HG02642 (cell line): Measurements from ENCODE around the gene ZFYVE21.

ENCODE experiments used
- ATAC-seq: cut with Tn5 transposase; IDR thresholded peaks from one replicate; pipeline ENCODE4 v1.9.1; 2021; ENCODE audit warnings: mild to moderate bottlenecking; ENCODE audit not compliant: unreplicated experiment, poor library complexity

ZFYVE21 gene

GRCh38 chr14:103704708-103705107, 10.9 kb upstream of the ZFYVE21 start:
- ATAC-seq: no peak

DNA sequence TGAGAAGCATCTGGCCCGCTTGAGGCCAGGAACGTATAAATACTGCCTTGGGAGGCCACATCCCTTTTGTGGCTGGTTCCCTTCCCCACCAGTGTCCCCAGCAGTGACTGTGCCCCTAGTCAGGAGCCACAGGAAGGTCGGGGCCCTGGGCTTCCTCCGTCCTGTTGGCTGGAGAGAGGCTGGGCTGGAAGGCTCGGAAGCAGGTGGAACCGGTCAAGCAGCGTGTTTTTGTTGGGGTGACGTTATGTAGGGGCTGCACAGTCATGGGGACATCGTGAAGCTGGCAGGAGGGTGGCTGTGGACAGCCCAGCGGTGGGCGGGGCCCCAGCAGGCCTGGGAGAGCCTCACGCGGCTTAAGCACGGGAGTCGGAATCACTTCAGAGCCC, 10.5 kb upstream of the ZFYVE21 start:
- ATAC-seq: no peak

DNA sequence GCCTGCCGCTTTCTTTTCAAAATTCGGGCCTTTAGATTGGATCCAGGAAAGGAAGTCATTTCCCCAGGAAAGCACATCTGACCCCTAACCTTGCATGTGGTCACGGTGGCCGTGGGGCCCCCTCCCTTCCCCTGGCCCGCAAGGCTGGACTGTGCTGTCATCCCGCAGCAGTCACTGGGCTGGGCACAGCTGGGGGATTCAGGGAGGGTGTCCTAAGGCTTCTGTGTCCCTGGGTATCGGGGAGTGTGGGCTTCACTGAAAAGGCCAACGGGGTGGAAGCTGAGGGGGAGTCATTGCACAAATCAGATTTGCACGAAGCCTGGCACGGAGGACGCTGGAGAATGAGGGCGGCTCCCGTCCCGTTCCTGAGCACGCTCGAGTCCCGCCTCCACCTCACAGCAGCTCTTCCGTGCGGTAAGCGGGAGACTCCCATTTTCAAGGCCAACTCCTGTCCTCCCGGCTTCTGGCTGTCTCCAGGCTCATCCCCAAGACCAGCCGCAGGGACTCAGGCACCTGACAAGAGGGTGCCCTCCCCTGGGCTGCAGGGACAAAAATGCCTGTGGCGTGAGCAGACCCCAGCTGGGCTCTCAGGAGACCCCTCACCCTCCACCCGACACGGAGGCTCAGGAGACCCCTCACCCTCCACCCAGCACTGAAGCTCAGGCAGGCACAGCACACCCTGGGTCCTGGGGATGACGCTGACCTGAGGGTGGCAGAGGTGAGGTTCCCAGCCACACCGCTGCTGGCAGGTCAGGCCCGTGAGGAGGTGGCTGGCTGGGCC, 9.9 kb upstream of the ZFYVE21 start:
- ATAC-seq: no peak

DNA sequence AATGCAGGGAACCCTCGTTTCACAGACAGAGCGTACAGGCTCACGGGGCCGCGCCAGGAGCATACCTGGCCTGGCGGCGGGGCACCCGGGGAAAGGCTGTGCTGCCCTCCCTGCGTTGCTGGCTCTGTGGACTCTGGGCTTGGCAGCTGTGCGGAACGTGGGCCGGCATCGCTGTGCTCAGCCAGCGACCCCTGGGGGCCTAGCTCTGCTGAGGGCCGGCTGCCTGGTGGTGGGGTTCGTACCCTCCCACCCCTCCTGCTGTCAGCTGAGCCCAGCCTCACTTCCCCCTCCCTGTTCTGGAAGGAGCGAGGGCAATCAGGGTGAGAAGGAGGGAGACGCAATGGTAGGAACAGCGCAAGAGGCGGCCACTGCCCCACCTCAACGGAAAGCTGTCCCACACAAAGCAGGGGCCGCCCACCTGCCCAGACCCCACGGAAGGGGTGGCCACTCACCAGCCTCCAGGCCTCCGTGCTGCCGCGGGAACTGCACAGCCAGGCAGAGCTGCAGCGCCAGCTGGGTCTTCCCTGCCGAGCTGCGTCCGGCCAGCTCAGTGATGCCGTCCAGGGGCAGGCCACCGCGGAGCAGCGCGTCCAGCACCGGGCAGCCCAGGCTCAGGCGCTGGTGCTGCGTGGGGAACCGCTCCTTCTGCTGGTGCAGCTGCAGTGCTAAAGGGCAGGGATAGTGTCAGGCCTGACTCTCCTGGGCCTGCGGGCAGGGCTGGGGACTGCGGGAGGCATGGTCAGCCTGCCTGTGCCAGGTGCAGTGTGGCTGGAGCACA, 8.9 kb upstream of the ZFYVE21 start:
- ATAC-seq: no peak

DNA sequence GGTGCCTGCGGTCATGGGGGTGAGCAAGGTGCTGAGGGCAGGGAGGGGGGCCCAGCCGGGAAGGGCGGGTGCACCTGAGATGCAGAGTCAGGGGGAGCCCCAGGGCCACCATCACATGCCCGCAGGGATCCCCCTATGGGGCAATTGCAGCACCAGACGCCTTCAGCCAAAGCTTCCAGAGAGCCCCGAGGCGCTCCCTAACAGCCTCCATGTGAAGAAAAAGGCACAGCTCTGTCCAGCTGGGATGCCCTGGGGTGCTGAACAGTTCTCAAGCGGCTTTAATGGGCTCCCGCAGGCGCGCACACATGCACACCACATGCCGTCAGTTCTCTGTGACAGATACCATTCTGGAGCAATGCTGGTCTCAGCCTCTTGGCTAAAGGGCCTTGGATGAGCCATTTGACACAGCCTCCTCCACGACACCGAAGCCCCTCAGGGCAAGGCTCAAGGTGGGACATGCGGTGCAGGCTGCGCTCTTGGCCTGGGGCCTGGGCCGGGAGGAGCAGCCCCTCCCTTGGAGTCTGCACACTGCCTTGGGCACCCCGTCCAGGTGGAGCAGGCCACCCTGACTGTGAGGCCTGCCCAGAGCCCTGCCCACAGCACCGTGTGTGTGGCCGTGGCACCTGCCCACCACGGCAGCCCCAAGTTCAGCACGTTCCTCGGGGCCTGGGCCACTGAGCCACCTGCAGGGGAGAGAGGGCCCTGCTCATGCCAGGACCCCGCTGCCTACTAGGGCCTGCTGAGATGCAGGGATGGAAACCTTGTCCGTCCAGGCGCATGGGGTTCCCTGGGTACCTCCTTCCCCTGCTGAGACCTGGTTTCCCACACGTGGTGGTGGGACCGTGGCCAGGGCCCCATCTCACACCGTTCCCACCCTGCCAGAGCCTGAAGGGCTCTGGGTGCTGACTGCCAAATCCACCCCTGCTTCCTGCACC, 8.0 kb upstream of the ZFYVE21 start:
- no peak for ATAC-seq

- no peak for ATAC-seq
Measured at GRCh38 chr14:103708750-103709187, 6.8 kb upstream of the ZFYVE21 start.

GRCh38 chr14:103709814-103710213, 5.8 kb upstream of the ZFYVE21 start:
- no peak for ATAC-seq

DNA sequence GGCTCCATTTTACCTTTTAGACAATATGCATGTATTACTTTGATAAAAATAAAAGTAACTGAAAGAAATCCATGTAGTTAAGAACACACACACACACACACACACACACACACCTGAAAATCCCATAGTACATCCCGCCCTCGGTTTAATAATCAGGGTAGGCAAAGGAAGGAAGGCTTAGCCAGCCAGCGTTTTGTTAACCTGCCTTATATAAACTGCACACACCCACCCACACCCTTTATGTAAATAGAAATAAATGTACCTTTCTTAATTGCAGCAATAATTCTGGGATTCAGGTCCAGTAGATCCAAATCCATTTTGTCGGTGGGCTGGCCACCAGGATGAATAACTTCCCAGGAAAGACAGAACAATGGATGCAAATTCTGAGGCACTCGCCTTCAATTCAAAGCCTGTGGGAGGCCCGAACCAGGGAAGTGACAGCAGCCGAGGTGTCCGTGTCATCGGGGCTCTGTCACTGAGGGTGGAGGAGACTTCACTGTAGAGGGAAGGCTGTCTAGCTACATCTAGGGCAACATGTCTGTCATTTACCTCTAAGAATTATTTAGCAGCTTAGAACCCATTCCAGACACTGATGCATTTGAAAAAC, 4.7 kb upstream of the ZFYVE21 start:
- no peak for ATAC-seq

- ATAC-seq: no peak
Measured at GRCh38 chr14:103711516-103712431, 3.8 kb upstream of the ZFYVE21 start.

GRCh38 chr14:103712633-103713247, 2.9 kb upstream of the ZFYVE21 start:
- no peak for ATAC-seq

DNA sequence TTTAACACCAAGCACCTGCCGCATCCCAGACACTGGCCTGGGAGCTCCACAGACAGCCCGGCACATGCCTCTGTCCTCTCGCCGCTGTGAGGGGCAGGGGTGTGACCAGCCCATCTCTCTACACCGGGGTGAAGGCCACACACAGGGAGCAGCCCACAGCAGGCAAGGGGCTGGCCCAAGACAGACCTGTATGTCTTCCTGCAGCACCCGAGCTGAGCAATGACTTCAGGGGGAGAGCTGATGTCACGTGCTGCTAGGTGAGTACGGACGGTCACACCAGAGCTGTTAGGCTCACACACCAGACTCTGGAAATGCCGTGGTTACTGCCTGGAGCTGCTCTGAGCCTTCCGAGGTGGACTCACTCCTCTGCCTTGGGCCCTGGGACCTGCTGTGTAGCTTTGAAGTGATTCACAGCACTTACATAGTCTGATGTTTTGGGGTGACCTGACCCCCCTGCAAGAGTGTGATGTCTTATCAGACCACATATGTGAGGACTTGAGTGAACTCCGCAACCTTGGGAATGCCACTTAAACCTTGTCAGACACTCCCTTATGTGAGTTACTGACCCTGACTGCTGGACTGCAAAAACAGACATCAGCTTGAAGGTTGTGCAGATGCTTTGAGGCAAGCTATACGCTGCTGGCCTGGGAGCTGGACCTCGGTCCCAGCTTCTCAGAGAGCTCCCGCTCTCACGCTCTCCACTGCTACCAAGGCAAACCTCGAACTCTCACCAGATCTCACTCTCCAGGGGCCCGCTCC, 2.1 kb upstream of the ZFYVE21 start:
- no peak for ATAC-seq

DNA sequence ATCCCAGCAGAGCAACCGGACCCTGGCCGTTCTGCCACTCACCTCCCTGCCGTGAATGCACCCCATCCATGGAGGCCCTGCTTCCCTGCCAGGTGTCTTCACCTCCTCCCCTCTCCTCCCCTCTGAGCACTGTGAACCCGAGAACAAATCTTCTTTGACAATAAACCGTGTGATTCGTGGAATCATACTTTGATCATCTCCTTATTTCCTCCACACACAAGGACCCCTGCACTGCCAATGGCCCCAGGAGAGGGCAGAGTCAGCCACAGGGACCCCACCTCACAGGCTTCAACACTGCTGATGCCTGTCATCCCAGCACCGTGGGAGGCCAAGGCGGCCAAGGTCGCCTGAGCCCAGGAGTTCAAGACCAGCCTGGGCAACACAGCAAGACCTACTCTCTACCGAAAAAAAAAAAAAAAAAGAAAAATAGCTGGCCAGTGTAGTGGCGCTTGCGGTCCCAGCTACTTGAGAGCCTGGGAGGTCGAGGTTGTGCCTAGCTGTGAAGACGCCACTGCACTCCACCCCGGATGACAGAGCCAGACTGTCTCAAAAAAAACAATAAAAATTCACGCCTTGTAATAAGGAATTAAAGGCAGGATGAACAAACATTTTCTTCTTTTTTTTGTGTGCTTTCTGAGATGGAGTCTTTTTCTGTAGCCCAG, 1.4 kb upstream of the ZFYVE21 start:
- no peak for ATAC-seq

- ATAC-seq: peak; percentile 2
Measured at GRCh38 chr14:103716091-103716801, 636 bp downstream of the ZFYVE21 start.

DNA sequence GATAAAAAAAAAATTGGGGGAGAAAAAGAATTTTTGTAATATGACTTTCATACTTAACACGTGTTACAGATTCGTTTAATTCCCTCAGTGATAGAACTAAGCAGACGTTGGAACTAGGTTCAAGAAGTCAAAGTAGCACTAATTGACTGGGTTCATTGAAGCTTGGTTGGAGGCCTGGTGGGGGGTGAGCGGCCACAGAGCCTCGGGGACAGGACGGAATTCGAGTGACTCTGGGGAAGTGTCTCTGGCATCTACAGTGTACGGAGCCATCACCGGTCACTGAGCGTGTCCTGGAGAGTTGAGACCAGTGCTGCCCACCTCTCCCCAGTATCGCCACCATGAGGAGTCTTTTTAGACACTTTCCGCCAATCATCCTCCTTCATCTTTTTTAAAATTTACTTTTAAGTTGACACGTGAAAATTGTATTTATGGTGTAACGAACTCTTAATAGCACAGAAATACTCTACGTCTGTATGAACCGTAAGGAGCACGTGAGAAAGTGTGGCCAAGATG, 1.3 kb downstream of the ZFYVE21 start:
- no peak for ATAC-seq

GRCh38 chr14:103718572-103718971, 3.0 kb downstream of the ZFYVE21 start:
- ATAC-seq: no peak

- ATAC-seq: no peak
Measured at GRCh38 chr14:103719751-103720150, 4.1 kb downstream of the ZFYVE21 start.
